GM18870 (cell line): Measurements from ENCODE around the gene EPB41L5.
"Not testable (repeated sequence)": the region's sequence is repeated elsewhere in the genome, so short reads cannot be mapped to it uniquely, and the experiment has no call there.

Source experiments
- ATAC-seq: cut with Tn5 transposase; IDR thresholded peaks from one replicate; pipeline ENCODE4 v1.9.1; 2021; ENCODE audit warnings: moderate library complexity; ENCODE audit not compliant: unreplicated experiment

Gene EPB41L5

GRCh38 chr2:120029672-120030640 is 17.1 kb downstream of the EPB41L5 start:
- ATAC-seq: no peak

- ATAC-seq: no peak
Measured at GRCh38 chr2:120032297-120032696, 19.4 kb downstream of the EPB41L5 start.

GRCh38 chr2:120034027-120034426 is 21.1 kb downstream of the EPB41L5 start:
- ATAC-seq: no peak

GRCh38 chr2:120034621-120035020 is 21.7 kb downstream of the EPB41L5 start:
- ATAC-seq: no peak

GRCh38 chr2:120036145-120036544 is 23.3 kb downstream of the EPB41L5 start:
- ATAC-seq: no peak

GRCh38 chr2:120037995-120038541 is 25.2 kb downstream of the EPB41L5 start:
- ATAC-seq: no peak

- ATAC-seq: no peak
Measured at GRCh38 chr2:120042359-120042758, 29.5 kb downstream of the EPB41L5 start.

GRCh38 chr2:120044336-120044735 is 31.5 kb downstream of the EPB41L5 start:
- ATAC-seq: no peak

- ATAC-seq: not testable (repeated sequence)
Measured at GRCh38 chr2:120045775-120046174, 32.9 kb downstream of the EPB41L5 start.

- not testable (repeated sequence) for ATAC-seq
Measured at GRCh38 chr2:120046252-120046651, 33.4 kb downstream of the EPB41L5 start.

GRCh38 chr2:120052597-120052996 is 39.7 kb downstream of the EPB41L5 start:
- ATAC-seq: no peak

- ATAC-seq: no peak
Measured at GRCh38 chr2:120053891-120054290, 41.0 kb downstream of the EPB41L5 start.

- ATAC-seq: no peak
Measured at GRCh38 chr2:120059483-120059882, 46.6 kb downstream of the EPB41L5 start.

- ATAC-seq: no peak
Measured at GRCh38 chr2:120060088-120060623, 47.3 kb downstream of the EPB41L5 start.

GRCh38 chr2:120064664-120065063 is 51.8 kb downstream of the EPB41L5 start:
- ATAC-seq: no peak

- no peak for ATAC-seq
Measured at GRCh38 chr2:120066800-120067547, 54.1 kb downstream of the EPB41L5 start.

- ATAC-seq: not testable (repeated sequence)
Measured at GRCh38 chr2:120068040-120068658, 55.3 kb downstream of the EPB41L5 start.

GRCh38 chr2:120075545-120075944 is 62.7 kb downstream of the EPB41L5 start:
- ATAC-seq: no peak

- no peak for ATAC-seq
Measured at GRCh38 chr2:120077896-120078295, 65.0 kb downstream of the EPB41L5 start.

- no peak for ATAC-seq
Measured at GRCh38 chr2:120079647-120080046, 66.8 kb downstream of the EPB41L5 start.

GRCh38 chr2:120091436-120091835 is 78.6 kb downstream of the EPB41L5 start:
- no peak for ATAC-seq
